K562 (cell line): Measurements from ENCODE around the gene BEST2. TPM values are rescaled to one million over a fixed set of nuclear protein-coding genes. Genes with fewer than 3 reads are reported as not detected.

Experiments
- ATF1 ChIP-seq, 2 experiments: fragments of 450-650 bp in 1 of 2; IDR thresholded peaks; 2 replicates each; pipeline ENCODE4 v1.6.1; 2016; ENCODE audit warnings: missing compliant biosample characterization in 1 of 2, missing genetic modification characterization in 1 of 2
- CLOCK ChIP-seq: fragments of 250-450 bp; sonication (Bioruptor Pico); IDR thresholded peaks from 2 replicates; pipeline ENCODE4 v1.4.0; 2020; ENCODE audit warnings: mild to moderate bottlenecking, moderate library complexity, borderline replicate concordance
- DACH1 ChIP-seq: fragments of 450-650 bp; IDR thresholded peaks from 2 replicates; pipeline ENCODE4 v1.6.1; 2018; ENCODE audit not compliant: partially characterized antibody
- ELF2 ChIP-seq: fragments of 250-450 bp; sonication (Bioruptor Pico); IDR thresholded peaks from 2 replicates; pipeline ENCODE4 v1.5.0; 2021; ENCODE audit warnings: mild to moderate bottlenecking
- HCFC1 ChIP-seq: IDR thresholded peaks from 2 replicates; pipeline ENCODE4 v1.6.1; 2012; ENCODE audit warnings: low read depth, low read length, improper control_type of control experiment
- HDAC8 ChIP-seq: fragments of 450-650 bp; IDR thresholded peaks from 2 replicates; pipeline ENCODE4 v1.6.1; 2016; ENCODE audit warnings: mild to moderate bottlenecking, missing genetic modification characterization, moderate library complexity, missing compliant biosample characterization
- KLF16 ChIP-seq: IDR thresholded peaks from 2 replicates; pipeline ENCODE4 v1.6.1; 2016; ENCODE audit warnings: antibody characterized with exemption
- L3MBTL2 ChIP-seq: fragments of 450-650 bp; IDR thresholded peaks from 2 replicates; pipeline ENCODE4 v1.6.1; 2016; ENCODE audit warnings: mild to moderate bottlenecking, moderate library complexity
- SIN3A ChIP-seq, 2 experiments: fragments of 150-350 bp in 1 of 2; IDR thresholded peaks; 2 replicates each; pipeline ENCODE4 v1.6.1; 2011 to 2016; ENCODE audit warnings: borderline replicate concordance in 2 of 2, low read depth in 2 of 2, low read length in 2 of 2, mild to moderate bottlenecking in 2 of 2, moderate library complexity in 2 of 2; ENCODE audit not compliant: control insufficient read depth in 1 of 2
- SMAD1 ChIP-seq: fragments of 150-350 bp; IDR thresholded peaks from 2 replicates; pipeline ENCODE4 v1.6.1; 2014; ENCODE audit warnings: low read length, low read depth; ENCODE audit not compliant: partially characterized antibody
- SOX6 ChIP-seq: fragments of 450-650 bp; IDR thresholded peaks from 2 replicates; pipeline ENCODE4 v1.6.1; 2014; ENCODE audit warnings: mild to moderate bottlenecking
- STAG1 ChIP-seq: sonication (generic); formaldehyde crosslinking; IDR thresholded peaks from 2 replicates; pipeline ENCODE4 v1.5.0; 2020; ENCODE audit warnings: missing genetic modification reagents, borderline replicate concordance
- XRCC5 ChIP-seq: fragments of 200-400 bp; formaldehyde crosslinking; IDR thresholded peaks from 2 replicates; pipeline ENCODE4 v1.6.1; 2017; ENCODE audit warnings: low read depth, mild to moderate bottlenecking, low read length
- ZFX ChIP-seq: sonication (generic); formaldehyde crosslinking; IDR thresholded peaks from 2 replicates; pipeline ENCODE4 v1.8.0; 2022; ENCODE audit warnings: mild to moderate bottlenecking, missing genetic modification reagents, moderate library complexity
- ZNF143 ChIP-seq: sonication (generic); formaldehyde crosslinking; IDR thresholded peaks from 2 replicates; pipeline ENCODE4 v1.9.0; 2022; ENCODE audit warnings: mild to moderate bottlenecking, missing genetic modification reagents
- ZNF282 ChIP-seq: sonication (generic); formaldehyde crosslinking; IDR thresholded peaks from 2 replicates; pipeline ENCODE4 v1.8.1; 2023; ENCODE audit warnings: missing genetic modification reagents
- polyA plus RNA-seq, 8 experiments: library from polyadenylated mRNA; depleted of rRNA in 4 of 8; stranded (reverse) in 5 of 8; unstranded in 3 of 8; fragments of >200 nt; fragmentation: Nextera tagmentation in 2 of 8; fragmentation: Illumina TruSeq in 1 of 8; extraction: Ambion mirVana in 2 of 8; extraction: Trizol in 1 of 8; gene quantifications; 2 replicates each; pipeline versions ENCODE4 v1.2.1 to v1.2.3, GENCODE V29; 2011 to 2014; ENCODE audit warnings: inconsistent platforms in 1 of 8, missing spikeins in 1 of 8
- total RNA-seq, 7 experiments: library from RNA; depleted of rRNA in 6 of 7; stranded (reverse); fragments of >200 nt in 6 of 7; fragmentation: Illumina TruSeq in 2 of 7; extraction: Trizol in 2 of 7; gene quantifications; 2 replicates each; pipeline versions ENCODE4 v1.2.1 to v1.2.3, GENCODE V29; 2011 to 2021; ENCODE audit warnings: low replicate concordance in 1 of 7
- TF ChIP-seq, protein P1 (sequence below): fragments of 250-450 bp; sonication (Bioruptor Pico); IDR thresholded peaks from 2 replicates; pipeline ENCODE4 v1.8.0; 2022; ENCODE audit warnings: inconsistent platforms, mild to moderate bottlenecking, moderate library complexity, borderline replicate concordance
- TF ChIP-seq, protein P2 (sequence below): sonication (generic); formaldehyde crosslinking; IDR thresholded peaks from 2 replicates; pipeline ENCODE4 v1.8.0; 2023; ENCODE audit warnings: mild to moderate bottlenecking, missing genetic modification reagents

BEST2 gene
- total and polyA plus RNA-seq, 9 of the 15 experiments (the other 6 are each of a cell fraction or from before 2014, with no cell fraction given), result not detected

- TF ChIP-seq DACH1 (peak; percentile 74), ELF2 (CRISPR knock-in tag) (no peak), HDAC8 (tag) (no peak), CLOCK (no peak), ZNF143 (CRISPR knock-in tag) (0 out of 2 replicates have a peak, but pooled peaks have one; percentile 29), SMAD1 (no peak), SOX6 (peak; percentile 20; the same call in 1 of the 2 replicates), KLF16 (0 out of 2 replicates have a peak, but pooled peaks have one; percentile 12), ZFX (CRISPR knock-in tag) (peak; percentile 55; the same call in 1 of the 2 replicates), ZNF282 (0 out of 2 replicates have a peak, but pooled peaks have one; percentile 38), HCFC1 (peak; percentile 54), SIN3A (IDR thresholded peaks at IDR 0.05; ENCODE audit: borderline replicate concordance in 2 of 2, control insufficient read depth in 1 of 2, low read depth in 2 of 2, low read length in 2 of 2) (peak in 1 of 2 experiments; percentile 67; a peak in 1 of 4 replicates), L3MBTL2 (peak; percentile 59), XRCC5 (peak; percentile 76; the same call in 1 of the 2 replicates), STAG1 (CRISPR knock-in tag) (peak; percentile 36; the same call in 1 of the 2 replicates), ATF1 (CRISPR knock-in tag; IDR thresholded peaks at IDR 0.05) (no peak), ATF1 (tag; IDR thresholded peaks at IDR 0.05) (peak; percentile 24; the same call in 1 of the 2 replicates)
- TF ChIP-seq, protein P1, sequence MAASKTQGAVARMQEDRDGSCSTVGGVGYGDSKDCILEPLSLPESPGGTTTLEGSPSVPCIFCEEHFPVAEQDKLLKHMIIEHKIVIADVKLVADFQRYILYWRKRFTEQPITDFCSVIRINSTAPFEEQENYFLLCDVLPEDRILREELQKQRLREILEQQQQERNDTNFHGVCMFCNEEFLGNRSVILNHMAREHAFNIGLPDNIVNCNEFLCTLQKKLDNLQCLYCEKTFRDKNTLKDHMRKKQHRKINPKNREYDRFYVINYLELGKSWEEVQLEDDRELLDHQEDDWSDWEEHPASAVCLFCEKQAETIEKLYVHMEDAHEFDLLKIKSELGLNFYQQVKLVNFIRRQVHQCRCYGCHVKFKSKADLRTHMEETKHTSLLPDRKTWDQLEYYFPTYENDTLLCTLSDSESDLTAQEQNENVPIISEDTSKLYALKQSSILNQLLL, result no peak
- TF ChIP-seq, protein P2, sequence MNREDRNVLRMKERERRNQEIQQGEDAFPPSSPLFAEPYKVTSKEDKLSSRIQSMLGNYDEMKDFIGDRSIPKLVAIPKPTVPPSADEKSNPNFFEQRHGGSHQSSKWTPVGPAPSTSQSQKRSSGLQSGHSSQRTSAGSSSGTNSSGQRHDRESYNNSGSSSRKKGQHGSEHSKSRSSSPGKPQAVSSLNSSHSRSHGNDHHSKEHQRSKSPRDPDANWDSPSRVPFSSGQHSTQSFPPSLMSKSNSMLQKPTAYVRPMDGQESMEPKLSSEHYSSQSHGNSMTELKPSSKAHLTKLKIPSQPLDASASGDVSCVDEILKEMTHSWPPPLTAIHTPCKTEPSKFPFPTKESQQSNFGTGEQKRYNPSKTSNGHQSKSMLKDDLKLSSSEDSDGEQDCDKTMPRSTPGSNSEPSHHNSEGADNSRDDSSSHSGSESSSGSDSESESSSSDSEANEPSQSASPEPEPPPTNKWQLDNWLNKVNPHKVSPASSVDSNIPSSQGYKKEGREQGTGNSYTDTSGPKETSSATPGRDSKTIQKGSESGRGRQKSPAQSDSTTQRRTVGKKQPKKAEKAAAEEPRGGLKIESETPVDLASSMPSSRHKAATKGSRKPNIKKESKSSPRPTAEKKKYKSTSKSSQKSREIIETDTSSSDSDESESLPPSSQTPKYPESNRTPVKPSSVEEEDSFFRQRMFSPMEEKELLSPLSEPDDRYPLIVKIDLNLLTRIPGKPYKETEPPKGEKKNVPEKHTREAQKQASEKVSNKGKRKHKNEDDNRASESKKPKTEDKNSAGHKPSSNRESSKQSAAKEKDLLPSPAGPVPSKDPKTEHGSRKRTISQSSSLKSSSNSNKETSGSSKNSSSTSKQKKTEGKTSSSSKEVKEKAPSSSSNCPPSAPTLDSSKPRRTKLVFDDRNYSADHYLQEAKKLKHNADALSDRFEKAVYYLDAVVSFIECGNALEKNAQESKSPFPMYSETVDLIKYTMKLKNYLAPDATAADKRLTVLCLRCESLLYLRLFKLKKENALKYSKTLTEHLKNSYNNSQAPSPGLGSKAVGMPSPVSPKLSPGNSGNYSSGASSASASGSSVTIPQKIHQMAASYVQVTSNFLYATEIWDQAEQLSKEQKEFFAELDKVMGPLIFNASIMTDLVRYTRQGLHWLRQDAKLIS (CRISPR knock-in tag), result 0 out of 2 replicates have a peak, but pooled peaks have one; percentile 33
Measured at GRCh38 chr19:12757544-12758274, 6.1 kb downstream of the BEST2 start (continued).
